GM11168 (cell line): ENCODE measurements around the gene RBM10.

Source experiments
- in situ Hi-C: fragments of 300-500 bp; cut with MboI; formaldehyde crosslinking; loops from one replicate; pipeline ENCODE4 v1.12.0; 2022; ENCODE audit warnings: low sequenced_read_pairs; ENCODE audit not compliant: unreplicated experiment

RBM10 gene

DNA sequence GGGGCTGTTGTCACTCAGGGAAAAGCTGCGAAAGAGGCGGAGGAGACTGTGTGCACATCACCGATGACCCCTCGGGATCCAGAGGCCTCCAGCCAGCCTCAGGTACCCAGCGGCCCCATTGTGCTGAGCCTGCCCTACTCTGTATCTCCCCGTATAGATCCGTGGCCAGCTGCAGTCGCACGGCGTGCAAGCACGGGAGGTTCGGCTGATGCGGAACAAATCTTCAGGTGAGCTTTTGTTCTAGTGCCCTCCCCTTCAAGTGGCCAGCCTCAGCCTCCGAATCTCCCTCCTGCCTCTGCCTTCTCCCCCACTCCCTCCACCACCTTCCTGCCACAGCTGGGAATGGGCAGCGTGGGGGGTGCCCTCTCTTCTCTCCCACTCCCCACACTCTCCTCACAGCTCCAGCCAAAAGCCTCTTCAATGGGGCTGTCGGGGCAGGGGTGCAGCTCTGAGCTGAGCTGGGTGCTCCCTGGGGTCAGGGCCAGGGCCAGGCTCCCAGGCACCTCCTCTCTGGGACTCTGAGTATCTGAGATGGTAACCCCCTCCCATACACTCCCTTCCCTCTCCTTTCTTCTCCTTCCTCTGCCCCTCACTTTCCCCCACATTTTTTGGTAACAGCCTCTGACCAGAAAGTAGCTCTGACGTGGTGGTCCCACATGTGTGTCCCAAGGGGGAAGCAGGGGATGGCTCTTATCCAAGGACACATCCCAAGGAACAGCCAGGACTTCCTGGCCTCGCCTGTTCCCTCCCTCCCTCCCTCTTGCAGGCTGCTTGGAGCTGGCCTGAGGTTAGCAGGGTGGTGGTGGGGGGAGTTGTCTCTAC, 28.2 kb downstream of the RBM10 start:
- in situ Hi-C loops: no loop called here

DNA sequence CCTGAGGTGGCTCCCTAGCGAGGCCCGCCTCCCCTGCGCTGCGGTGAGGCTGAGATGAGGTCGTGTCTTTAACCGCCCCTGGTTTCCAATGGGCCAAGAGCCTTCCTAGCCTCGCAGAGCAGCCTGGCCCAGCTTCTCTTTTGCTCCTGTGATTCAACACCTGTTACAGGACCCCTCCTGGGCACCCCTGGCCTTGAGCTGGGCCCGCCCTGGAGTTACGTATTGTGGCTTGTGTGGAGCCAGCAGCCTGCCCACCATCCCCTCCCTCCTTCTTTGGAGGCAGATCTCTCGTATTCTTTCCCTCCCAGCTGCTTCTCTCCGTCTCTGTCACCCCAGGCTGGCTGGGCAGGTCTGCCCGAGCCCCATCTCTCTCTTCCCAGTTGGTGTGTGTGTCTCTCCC, 29.4 kb downstream of the RBM10 start:
- in situ Hi-C loops: no loop called here

DNA sequence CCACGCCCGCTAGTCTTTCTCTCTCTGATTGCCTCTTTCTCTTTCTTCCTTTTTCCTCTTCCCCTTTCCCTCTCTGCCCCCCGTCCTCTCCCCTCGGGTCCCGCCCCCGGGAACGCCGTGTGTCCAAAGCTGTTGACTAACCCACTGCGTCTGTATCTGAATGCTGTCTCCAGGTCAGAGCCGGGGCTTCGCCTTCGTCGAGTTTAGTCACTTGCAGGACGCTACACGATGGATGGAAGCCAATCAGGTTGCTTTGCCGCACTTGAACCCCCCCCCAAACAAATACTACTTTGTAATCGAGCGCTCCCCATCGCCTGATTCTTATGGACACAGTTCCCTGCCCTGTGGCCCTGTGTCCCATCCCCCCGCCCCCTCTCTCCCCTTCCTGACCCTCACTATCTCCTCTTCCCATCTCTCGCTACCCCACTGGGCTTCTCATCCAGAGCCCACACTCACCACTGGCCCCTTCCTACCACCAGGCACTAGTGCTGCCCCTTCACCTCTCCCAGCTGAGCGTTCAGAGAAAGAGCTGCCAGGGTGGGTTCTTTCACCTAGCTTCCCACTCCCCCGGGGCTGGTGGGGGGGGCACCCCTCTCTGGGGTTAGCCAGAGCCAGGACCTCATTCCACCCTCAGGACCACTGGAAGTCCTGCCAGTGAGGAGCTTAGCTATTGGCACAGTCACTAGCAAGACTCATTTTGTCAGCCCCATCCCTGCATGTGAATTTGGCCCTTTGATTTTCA, 30.0 kb downstream of the RBM10 start:
- in situ Hi-C loops: loop anchor here (25.0 kb wide), 1 partner anchor 337 kb away; no protein-coding TSS in a partner anchor

- in situ Hi-C loops: loop anchor here (25.0 kb wide), 1 partner anchor 337 kb away; no protein-coding TSS in a partner anchor
Observed at GRCh38 chrX:47175588-47175980, 30.6 kb downstream of the RBM10 start.

GRCh38 chrX:47176101-47176740, 31.2 kb downstream of the RBM10 start:
- in situ Hi-C loops: loop anchor here (25.0 kb wide), 1 partner anchor 336 kb away; no protein-coding TSS in a partner anchor

DNA sequence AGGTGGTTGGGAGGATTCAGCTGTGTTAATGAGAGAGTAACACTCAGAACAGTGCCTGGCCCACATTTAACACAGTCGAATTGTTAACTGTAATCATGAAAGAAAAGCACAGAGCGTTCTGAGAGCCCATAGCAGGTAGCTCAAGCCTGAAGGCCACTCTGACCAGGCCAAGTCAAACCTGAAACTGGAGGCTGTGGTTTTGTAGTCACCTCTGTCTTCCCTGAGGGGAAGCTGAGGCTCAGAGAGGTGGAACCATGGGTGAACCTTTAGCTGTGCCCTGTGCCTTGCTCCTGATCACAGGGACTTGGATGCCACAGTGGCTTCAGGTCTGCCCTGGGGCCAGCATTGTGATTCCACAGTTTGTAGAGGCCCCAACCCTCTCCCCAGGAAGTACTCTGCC, 32.1 kb downstream of the RBM10 start:
- in situ Hi-C loops: loop anchor here (25.0 kb wide), 1 partner anchor 335 kb away; no protein-coding TSS in a partner anchor

DNA sequence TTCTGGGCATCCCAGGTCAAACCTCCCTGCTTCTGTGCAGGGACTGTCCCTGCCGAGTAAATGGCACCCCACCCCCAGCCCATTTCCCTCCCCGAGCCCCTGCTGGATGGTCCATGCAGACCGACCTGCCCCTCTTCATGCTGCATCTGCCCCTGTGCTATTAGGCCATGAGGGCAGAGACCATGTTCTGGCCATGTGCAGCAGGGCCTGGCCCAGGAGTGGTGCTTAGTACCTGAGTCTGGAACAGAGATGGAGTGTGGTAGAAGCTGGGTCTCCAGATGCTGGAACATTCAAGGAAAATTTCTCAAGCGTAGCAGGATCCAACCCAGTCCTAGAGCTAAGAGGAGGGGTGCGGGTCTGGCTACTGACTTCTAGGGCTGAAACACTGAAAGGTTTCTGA, 33.3 kb downstream of the RBM10 start:
- in situ Hi-C loops: loop anchor here (25.0 kb wide), 1 partner anchor 334 kb away; no protein-coding TSS in a partner anchor

DNA sequence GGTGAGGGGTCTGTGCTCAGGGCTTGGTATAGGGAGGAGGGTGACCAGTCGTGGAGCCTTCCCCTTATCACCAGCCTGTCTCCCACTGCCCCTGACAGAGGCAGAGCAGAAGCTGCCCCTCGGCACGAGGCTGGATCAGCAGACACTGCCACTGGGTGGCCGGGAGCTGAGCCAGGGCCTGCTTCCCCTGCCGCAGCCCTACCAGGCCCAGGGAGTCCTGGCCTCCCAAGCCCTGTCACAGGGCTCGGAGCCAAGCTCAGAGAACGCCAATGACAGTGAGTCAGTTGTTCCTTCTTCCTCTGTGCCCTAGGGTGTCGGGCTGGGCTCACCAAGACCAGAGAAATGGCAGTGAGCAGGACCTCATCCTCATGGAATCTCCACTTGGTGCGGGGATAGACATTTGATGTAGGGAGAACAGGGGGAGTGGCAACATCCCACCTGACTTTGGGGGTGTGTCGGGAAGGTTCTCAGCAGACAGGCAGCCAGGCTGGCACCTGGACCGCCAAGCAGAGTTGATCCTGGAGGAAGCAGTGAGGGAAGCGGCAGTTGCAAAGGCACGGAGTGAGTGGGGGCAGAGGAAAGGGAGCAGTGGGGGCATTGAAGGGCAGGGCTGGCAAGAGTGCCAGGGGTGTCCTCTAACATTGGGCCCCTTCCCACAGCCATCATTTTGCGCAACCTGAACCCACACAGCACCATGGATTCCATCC, 34.4 kb downstream of the RBM10 start:
- in situ Hi-C loops: loop anchor here (25.0 kb wide), 1 partner anchor 333 kb away; no protein-coding TSS in a partner anchor

- in situ Hi-C loops: loop anchor here (25.0 kb wide), 1 partner anchor 332 kb away; no protein-coding TSS in a partner anchor
Observed at GRCh38 chrX:47179928-47180255, 34.9 kb downstream of the RBM10 start.

DNA sequence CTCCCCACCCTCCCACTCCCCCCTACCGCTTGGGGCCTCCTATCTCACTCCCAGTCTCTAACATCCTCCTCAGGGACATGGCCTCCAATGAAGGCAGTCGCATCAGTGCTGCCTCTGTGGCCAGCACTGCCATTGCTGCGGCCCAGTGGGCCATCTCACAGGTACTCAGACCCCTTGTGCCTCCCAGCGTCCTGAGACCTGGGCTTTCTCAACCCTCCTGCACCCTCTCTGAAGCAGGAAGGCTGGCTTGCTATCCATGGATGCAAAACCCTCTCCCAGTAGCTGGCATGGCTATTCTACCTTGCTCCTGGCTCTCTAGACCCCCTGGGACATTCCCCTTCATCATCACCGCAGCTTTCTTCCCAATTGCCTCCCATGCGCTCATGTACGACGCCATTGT, 35.3 kb downstream of the RBM10 start:
- in situ Hi-C loops: loop anchor here (25.0 kb wide), 1 partner anchor 332 kb away; no protein-coding TSS in a partner anchor

- in situ Hi-C loops: loop anchor here (25.0 kb wide), 1 partner anchor 331 kb away; no protein-coding TSS in a partner anchor
Observed at GRCh38 chrX:47181301-47181700, 36.3 kb downstream of the RBM10 start.

DNA sequence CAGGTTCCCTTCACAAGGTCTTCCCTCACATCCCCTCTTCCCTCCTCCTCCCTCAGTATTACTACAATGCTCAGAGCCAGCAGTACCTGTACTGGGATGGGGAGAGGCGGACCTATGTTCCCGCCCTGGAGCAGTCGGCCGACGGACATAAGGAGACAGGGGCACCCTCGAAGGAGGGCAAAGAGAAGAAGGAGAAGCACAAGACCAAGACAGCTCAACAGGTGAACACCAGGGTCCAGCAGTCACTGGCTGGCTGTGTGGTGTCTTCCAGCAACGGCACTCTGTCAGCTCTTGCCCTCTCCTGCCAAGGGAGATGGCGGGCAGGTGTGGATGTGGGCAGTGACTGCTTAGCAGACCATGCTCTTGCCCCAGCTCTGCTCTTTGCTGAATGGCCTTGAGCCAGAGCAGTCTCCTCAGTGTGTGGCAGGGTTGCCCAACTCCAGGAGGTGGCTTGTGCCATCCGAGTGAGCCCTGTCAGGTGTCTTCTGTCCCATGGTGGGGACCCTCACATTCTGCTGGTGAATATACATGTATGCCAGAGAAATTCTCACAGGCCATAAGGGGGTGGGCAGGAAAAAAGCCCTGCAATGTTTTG, 37.2 kb downstream of the RBM10 start:
- in situ Hi-C loops: loop anchor here (25.0 kb wide), 1 partner anchor 330 kb away; no protein-coding TSS in a partner anchor

DNA sequence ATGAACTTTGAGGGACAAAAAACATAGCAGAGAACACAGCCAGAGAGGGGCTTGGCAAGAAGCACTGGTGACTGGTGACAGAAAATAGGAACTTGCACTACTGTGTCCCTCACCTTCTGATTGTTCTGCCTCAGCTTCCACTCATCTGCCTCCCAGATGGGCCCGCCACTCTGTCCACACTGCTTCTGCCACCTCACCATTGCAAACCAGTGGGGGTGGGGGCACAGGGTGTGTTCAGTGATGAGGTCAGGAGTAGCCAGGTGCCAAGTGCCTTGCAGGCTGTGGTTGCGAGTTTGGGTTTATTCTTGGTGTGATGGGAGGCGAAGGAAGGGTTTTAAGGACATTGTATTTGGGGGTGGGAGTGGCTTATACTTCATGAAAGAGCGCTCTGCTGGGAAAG, 39.5 kb downstream of the RBM10 start:
- in situ Hi-C loops: loop anchor here (25.0 kb wide), 1 partner anchor 328 kb away; no protein-coding TSS in a partner anchor

DNA sequence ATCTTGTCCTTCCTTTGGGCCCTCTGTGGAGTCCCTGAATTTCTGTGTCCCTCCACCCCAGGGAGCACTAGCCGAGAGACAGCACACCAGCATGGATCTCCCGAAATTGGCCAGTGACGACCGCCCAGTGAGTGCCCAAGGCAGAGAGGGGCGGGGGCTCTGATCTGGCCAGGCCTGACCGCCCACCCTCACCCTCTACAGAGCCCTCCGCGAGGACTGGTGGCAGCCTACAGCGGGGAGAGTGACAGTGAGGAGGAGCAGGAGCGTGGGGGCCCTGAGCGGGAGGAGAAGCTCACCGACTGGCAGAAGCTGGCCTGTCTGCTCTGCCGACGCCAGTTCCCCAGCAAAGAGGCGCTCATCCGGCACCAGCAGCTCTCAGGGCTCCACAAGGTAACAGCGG, 40.2 kb downstream of the RBM10 start:
- in situ Hi-C loops: loop anchor here (25.0 kb wide), 1 partner anchor 327 kb away; no protein-coding TSS in a partner anchor

- in situ Hi-C loops: loop anchor here (25.0 kb wide), 1 partner anchor 326 kb away; no protein-coding TSS in a partner anchor
Observed at GRCh38 chrX:47186096-47186740, 41.2 kb downstream of the RBM10 start.

DNA sequence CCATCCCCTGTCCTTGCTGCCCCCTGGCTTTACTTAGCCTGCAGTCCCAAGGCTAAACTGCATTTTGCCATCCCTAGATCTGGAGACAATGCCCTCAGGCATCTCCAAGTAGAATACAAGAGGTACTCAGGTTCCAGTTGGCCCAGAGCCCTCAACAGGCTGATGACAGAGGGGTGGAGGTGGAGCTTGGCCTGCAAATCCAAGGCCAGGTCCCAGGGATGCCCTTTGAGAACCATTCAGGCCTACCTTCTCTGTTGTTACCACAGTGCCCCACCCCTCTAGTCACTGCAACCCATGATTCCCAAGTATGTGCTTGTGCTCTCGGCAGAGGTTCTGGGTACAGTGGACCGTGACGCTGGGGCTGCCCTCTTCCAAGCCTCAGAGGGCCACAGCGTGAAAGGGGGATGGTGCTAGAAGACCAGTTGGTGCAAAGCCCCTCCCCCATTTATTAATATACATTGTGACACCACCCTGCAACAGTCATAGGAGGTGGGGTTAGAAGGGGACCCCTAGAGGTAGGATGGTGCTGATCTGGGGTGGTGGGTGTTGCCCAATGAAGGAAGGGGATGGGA, 42.2 kb downstream of the RBM10 start:
- in situ Hi-C loops: loop anchor here (25.0 kb wide), 1 partner anchor 325 kb away; no protein-coding TSS in a partner anchor

DNA sequence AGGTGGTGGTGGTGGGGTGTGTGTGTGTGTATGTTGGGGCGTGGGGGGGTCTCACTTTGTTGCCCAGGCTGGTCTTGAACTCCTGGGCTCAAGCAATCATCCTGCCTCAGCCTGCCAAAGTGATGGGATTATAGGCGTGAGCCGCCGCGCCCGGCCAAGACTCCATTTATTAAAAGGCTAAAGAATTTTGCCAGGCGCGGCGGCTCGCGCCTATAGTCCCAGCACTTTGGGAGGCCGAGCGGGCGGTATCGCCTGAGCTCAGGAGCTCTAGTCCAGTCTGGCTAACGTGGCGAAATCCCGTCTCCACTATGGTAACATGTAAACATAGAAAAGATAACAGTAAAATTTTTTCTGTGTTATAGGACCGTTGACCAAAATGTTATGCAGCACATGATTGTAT, 44.9 kb downstream of the RBM10 start:
- in situ Hi-C loops: loop anchor here (25.0 kb wide), 1 partner anchor 322 kb away; no protein-coding TSS in a partner anchor
